Measurements from ENCODE around the gene RPS21. TPM values are rescaled to one million over a fixed set of nuclear protein-coding genes. Genes with fewer than 3 reads are reported as not detected.

RPS21 gene
- total and polyA plus RNA-seq, 9 of the 15 experiments (the other 6 are each of a cell fraction or from before 2014, with no cell fraction given) = 1,380 to 5,647 (median 3,091) TPM

DNA sequence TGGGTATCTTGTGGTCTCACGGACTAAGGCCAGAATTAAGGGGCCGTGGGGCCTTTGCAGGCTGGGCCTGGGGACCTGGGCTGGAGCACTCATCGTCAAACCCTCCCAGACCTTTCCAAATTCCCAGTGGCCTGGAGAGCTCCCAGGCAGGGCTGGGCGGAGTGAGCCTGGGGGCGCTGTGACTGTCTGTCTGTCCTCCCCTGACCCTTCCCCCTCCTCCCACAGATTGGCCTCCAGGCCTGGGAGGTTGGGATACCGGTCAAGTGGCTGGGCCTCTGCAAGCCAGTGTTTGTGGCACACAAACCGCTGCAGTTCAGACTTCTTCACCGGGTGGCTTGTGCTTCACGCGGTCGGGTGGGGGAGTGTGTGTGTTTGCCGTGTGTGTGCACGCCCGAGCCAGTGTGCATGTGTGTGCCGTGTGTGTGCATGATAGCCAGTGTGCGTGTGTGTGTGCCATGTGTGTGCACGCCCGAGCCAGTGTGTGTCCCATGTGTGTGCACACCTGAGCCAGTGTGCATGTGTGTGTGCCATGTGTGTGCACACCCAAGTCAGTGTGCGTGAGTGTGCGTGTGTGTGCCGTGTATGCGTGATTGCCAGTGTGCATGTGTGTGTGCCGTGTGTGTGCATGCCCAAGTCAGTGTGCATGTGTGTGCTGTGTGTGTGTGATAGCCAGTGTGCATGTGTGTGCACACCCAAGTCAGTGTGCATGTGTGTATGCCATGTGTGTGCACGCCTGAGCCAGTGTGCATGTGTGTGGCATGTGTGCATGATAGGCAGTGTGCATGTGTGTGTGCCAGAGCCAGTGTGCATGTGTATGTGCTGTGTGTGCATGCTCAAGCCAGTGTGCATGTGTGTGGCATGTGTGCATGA lies 34.2 kb downstream of the RPS21 start:
- BruUV-seq (replicated peaks) = no TSS peak
- Histone ChIP-seq H2AFZ (ENCODE audit: low read depth, low read length) (no peak overlapping the region), H3K79me2 (ENCODE audit: control insufficient read depth, insufficient read depth, low read length) (no peaks in the 10 kb centered on the region), H3K36me3 (ENCODE audit: control insufficient read depth, insufficient read depth, low read length) (no peaks in the 10 kb centered on the region), H3K9me3 (replicated peaks; ENCODE audit: control insufficient read depth, insufficient read depth, low read depth, low read length) (no peaks in the 10 kb centered on the region), H3K27me3 (ENCODE audit: control insufficient read depth in 2 of 2, insufficient read depth in 2 of 2, low read length in 2 of 2) (peaks cover 6 to 48% of the 10 kb centered on the region in 2 experiments; a peak in 4 of 5 replicates), H3K27ac (ENCODE audit: extremely low read depth, low read depth, low read length) (no peak overlapping the region), H3K4me2 (ENCODE audit: insufficient read depth, low read length) (no peak overlapping the region), H4K20me1 (replicated peaks; ENCODE audit: control insufficient read depth, insufficient read depth, low read length) (0 out of 2 replicates have a peak, but pooled peaks cover 10% of the 10 kb centered on the region), H3K4me1 (replicated peaks in 1 of 2; ENCODE audit: control insufficient read depth in 2 of 2, insufficient read depth in 2 of 2, low read length in 2 of 2) (peaks cover 8 to 79% of the 10 kb centered on the region in 2 experiments; a peak in 4 of 5 replicates), H3K9me1 (ENCODE audit: control insufficient read depth, insufficient read depth, low read length) (peaks cover 3% of the 10 kb centered on the region), H3K4me3 (no peak overlapping the region), H3K9ac (ENCODE audit: insufficient read depth in 1 of 2, low read depth in 2 of 2, low read length in 2 of 2) (0 out of 4 replicates have a peak overlapping the region, but pooled peaks of 1 of the 2 experiments have one; percentile 10)
- in situ Hi-C loops (cut with MboI) = no loop called here
- 44% methylated on average over 19 of the region's 24 CpGs for WGBS (ENCODE audit: insufficient coverage, low coverage, missing lambda C conversion rate)
- TF ChIP-seq SP1 (CRISPR knock-in tag; IDR thresholded peaks at IDR 0.05) = no peak
- TF ChIP-seq, protein P1, sequence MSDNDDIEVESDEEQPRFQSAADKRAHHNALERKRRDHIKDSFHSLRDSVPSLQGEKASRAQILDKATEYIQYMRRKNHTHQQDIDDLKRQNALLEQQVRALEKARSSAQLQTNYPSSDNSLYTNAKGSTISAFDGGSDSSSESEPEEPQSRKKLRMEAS (CRISPR knock-in tag; IDR thresholded peaks at IDR 0.05) = peak; percentile 47
- TF ChIP-seq KDM1A (IDR thresholded peaks at IDR 0.05) = 0 out of 4 replicates have a peak, but pooled peaks of 1 of the 2 experiments have one; percentile 59
- TF ChIP-seq ZNF263 (CRISPR knock-in tag; IDR thresholded peaks at IDR 0.05; ENCODE audit: borderline replicate concordance) = peak; percentile 79
- TF ChIP-seq, protein P2, sequence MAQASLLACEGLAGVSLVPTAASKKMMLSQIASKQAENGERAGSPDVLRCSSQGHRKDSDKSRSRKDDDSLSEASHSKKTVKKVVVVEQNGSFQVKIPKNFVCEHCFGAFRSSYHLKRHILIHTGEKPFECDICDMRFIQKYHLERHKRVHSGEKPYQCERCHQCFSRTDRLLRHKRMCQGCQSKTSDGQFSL (CRISPR knock-in tag; IDR thresholded peaks at IDR 0.05) = 0 out of 2 replicates have a peak, but pooled peaks have one; percentile 25
- TF ChIP-seq, protein P2 (tag; IDR thresholded peaks at IDR 0.05) = no peak
- ATAC-seq = no peak
- ChIA-PET CTCF (ENCODE audit: low intra/inter-chr PET ratio) (no interaction called here), POLR2A (no interaction called here)
- peak in 1 of 4 experiments; percentile 44 for DNase-seq (ENCODE audit: extremely low read depth in 1 of 4, low spot score in 3 of 4)
- no peak for FAIRE-seq
- intact Hi-C loops (cut with micrococcal nuclease) = no loop called here
